Epithelial cell of esophagus (primary cell): ENCODE measurements around the gene ALX1.
A peak's percentile ranks its signal among the peaks of the same experiment; 100 is the strongest.

Experiments used
- DNase-seq: peaks from one replicate; pipeline ENCODE4 v3.0.0; 2010; ENCODE audit warnings: low read depth
- H3K4me3 ChIP-seq: 2 replicates; pipeline ENCODE4 v1.5.1; 2011; ENCODE audit warnings: mild to moderate bottlenecking, low read length, control low read depth
- TF ChIP-seq, protein P1 (sequence below): IDR thresholded peaks from 2 replicates; pipeline ENCODE4 v1.5.1; 2011; ENCODE audit warnings: low read depth, mild to moderate bottlenecking, low read length, control low read depth, inconsistent platforms; ENCODE audit not compliant: insufficient read depth; ENCODE audit errors: missing control alignments

ALX1 gene

GRCh38 chr12:85280165-85280983 lies at the start of gene ALX1:
TSS of gene ALX1 (plus strand) at chr12:85280220. CDS start at chr12:85280262, 42 bp downstream.
- peak within 1 kb of the TSS; percentile 51 for H3K4me3 ChIP-seq
- TF ChIP-seq, protein P1, sequence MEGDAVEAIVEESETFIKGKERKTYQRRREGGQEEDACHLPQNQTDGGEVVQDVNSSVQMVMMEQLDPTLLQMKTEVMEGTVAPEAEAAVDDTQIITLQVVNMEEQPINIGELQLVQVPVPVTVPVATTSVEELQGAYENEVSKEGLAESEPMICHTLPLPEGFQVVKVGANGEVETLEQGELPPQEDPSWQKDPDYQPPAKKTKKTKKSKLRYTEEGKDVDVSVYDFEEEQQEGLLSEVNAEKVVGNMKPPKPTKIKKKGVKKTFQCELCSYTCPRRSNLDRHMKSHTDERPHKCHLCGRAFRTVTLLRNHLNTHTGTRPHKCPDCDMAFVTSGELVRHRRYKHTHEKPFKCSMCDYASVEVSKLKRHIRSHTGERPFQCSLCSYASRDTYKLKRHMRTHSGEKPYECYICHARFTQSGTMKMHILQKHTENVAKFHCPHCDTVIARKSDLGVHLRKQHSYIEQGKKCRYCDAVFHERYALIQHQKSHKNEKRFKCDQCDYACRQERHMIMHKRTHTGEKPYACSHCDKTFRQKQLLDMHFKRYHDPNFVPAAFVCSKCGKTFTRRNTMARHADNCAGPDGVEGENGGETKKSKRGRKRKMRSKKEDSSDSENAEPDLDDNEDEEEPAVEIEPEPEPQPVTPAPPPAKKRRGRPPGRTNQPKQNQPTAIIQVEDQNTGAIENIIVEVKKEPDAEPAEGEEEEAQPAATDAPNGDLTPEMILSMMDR, result no peak
- DNase-seq, result peak; percentile 27

DNA sequence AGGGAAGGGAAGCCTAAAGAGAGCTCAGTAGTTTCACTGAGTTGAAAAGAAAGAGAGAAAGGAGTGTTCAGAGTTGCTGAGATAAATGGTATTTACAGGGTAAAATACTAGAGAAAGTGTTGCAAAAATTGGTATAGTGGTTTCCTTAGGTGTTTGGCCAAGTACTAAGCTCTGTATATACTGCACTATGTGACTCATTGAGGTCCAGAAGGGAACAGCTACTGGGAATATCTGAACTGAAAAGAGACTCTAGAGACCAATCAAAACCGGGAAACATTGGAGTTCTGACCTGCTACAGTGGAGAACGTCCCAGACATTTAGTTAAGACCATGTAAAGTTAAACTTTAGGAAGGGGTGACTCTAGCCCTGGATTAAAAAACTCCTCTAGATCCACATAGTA lies 42.7 kb upstream of the ALX1 start:
- H3K4me3 ChIP-seq, result no peak overlapping the region
- TF ChIP-seq, protein P1, result no peak
- DNase-seq, result peak; percentile 2

GRCh38 chr12:85244561-85244960 lies 35.5 kb upstream of the ALX1 start:
- no peak for DNase-seq
- TF ChIP-seq, protein P1, result no peak
- no peak overlapping the region for H3K4me3 ChIP-seq

- TF ChIP-seq, protein P1, result no peak
- no peak overlapping the region for H3K4me3 ChIP-seq
- peak; percentile 17 for DNase-seq
These were observed 26.2 kb upstream of the ALX1 start for GRCh38 chr12:85253853-85254252.

DNA sequence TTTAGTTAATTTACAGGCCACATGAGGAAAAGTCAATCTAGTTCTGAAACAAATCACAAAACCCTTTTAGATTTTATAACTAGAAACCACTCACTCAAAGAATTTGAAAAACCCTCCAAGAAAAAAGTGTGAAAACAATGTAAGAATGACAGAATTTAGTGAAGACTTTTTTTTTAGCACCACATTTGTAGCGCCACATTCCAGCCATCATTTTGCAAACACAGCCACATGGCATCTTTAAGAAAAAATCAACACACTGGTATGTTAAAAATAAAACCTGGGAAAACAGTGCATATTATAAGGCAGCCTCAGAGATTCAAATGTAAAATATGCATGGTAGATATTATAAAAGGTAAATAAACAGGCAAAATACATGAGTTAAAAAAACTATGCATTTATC lies 22.3 kb upstream of the ALX1 start:
- no peak overlapping the region for H3K4me3 ChIP-seq
- DNase-seq, result no peak
- TF ChIP-seq, protein P1, result no peak

GRCh38 chr12:85260447-85260846 lies 19.6 kb upstream of the ALX1 start:
- H3K4me3 ChIP-seq, result no peak overlapping the region
- DNase-seq, result no peak
- TF ChIP-seq, protein P1, result no peak

DNA sequence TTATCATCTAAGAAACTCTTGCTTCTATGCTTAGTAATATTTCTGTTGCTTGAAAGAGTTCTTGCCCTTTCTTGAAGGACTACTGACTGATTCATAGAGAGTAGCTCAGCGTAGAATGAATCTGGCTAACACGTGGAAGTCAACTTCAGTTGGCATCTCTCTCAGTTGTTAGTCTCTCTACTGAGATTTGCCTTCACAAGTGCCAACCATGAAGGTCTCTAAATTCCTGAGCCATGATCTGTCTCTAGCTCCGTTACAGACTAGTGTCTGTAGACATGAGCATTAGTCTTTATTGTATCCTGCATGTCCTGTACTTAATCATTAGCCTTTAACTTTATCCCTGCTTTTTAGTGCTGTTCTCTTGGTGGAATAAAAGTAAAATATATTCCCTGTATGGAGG lies 19.1 kb upstream of the ALX1 start:
- DNase-seq, result peak; percentile 20
- no peak overlapping the region for H3K4me3 ChIP-seq
- TF ChIP-seq, protein P1, result no peak
